Coronary artery (tissue), 2 donors: ENCODE data around the gene NFATC2.

Experiments used
- DNase-seq: peaks from one replicate; pipeline ENCODE4 v3.0.0-alpha.2; 2017; ENCODE audit warnings: low spot score
- H3K27ac ChIP-seq, 2 donors: fragments of 200-600 bp; sonication (generic); one replicate each; pipeline ENCODE4 v1.5.1; 2016 to 2019
- H3K4me3 ChIP-seq: fragments of 200-600 bp; sonication (generic); 2 replicates; pipeline ENCODE4 v1.5.1; 2016; ENCODE audit warnings: mild to moderate bottlenecking, moderate library complexity
- CTCF ChIP-seq: fragments of 200-600 bp; sonication (generic); IDR thresholded peaks from one replicate; pipeline ENCODE4 v1.5.1; 2019; ENCODE audit warnings: antibody characterized with exemption

Gene NFATC2

GRCh38 chr20:51470499-51470820, 72.1 kb downstream of the NFATC2 start:
- Histone ChIP-seq H3K27ac (no peak overlapping the region), H3K4me3 (no peak overlapping the region)
- no peak for DNase-seq
- TF ChIP-seq CTCF, result no peak

DNA sequence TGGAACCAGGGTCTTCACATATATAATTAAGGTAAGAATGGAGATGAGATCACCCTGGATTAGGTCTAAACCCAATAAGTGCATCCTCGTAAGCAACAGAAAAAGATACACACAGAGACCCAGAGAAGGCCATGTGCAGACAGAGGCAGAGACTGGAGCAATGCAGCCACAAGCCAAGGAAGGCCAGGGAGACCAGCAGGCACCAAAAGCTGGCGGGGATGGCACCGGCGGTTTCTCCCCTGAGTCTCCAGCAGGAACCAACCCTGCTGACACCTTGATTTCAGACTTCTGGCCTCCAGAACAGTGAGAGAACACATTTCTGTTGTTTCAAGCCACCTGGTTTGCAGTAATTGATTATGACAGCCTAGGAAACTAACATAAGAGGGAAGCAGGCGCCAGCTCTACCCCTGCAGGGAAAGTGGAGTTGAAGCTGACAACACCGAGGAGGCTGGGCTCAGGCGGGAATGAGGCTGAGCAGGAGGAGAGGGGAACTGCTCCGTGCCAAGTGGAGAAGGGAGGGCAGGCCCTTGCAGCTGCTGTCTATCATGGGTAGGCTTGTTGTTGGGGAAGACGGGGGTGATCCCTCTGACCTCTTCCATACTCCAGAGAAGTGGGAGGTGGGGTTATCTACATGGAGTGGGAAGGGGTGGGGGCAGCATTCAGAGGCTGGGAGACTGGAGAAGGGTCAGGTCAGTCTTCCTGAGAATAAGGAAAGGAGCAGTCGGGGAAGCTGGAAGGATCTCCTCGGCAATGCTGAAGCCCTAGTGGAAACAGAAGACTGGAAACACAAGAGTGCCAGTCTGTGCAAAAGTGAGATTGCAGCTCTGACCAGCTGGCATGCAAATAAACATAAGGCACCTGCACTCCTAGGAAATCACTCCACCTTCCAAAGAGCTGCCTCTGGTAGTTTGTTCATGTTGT, 72.7 kb downstream of the NFATC2 start:
- H3K27ac ChIP-seq, result no peak overlapping the region
- DNase-seq, result no peak
- no peak for TF ChIP-seq CTCF
- no peak overlapping the region for H3K4me3 ChIP-seq

DNA sequence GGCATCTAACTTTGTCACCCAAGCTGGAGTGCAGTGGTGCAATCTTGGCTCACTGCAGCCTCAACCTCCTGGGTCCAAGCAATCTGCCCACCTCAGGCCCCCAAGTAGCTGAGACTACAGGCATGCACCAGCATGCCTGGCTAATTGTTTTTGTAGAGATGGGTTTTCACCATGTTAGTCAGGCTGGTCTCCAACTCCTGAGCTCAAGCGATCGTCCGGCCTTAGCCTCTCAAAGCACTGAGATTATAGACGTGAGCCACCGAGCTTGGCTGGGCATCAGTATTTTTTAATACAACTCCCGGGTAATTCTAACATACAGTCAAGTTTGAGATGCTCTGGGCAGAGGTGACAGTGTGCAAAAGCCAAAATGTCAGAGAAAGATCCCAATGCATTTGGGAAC, 73.5 kb downstream of the NFATC2 start:
- DNase-seq, result no peak
- Histone ChIP-seq H3K27ac (no peak overlapping the region), H3K4me3 (no peak overlapping the region)
- no peak for TF ChIP-seq CTCF

- TF ChIP-seq CTCF, result no peak
- H3K4me3 ChIP-seq, result no peak overlapping the region
- no peak overlapping the region for H3K27ac ChIP-seq
- no peak for DNase-seq
These were observed 73.9 kb downstream of the NFATC2 start for GRCh38 chr20:51468636-51469035.

- DNase-seq, result no peak
- TF ChIP-seq CTCF, result no peak
- H3K4me3 ChIP-seq, result no peak overlapping the region
- no peak overlapping the region for H3K27ac ChIP-seq
These were observed 74.4 kb downstream of the NFATC2 start for GRCh38 chr20:51467956-51468626.

GRCh38 chr20:51463998-51464397, 78.5 kb downstream of the NFATC2 start:
- TF ChIP-seq CTCF, result no peak
- Histone ChIP-seq H3K27ac (no peak overlapping the region), H3K4me3 (no peak overlapping the region)
- DNase-seq, result peak; percentile 46

DNA sequence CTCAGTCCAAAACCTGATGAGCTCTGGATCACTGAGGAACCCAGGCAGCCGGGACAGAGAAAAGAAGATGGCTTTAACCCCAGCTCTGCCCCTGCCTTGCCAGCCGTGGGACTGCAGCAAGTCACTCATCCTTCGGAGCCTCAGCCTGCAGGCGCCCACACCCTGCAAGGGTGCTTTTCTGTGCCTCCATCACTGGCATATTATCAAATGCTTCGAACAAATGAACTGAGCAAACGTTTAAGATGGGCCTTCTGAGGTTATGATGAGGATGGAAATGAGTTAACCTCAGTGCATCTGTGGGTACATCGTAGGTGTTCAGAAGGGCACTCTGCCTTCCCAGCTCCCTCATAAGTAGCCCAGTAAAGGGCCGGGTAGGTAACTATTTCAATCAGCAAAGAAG, 79.0 kb downstream of the NFATC2 start:
- no peak overlapping the region for H3K27ac ChIP-seq
- no peak for TF ChIP-seq CTCF

More for the DNA sequence above, 79.0 kb downstream of the NFATC2 start:
- no peak for DNase-seq
- H3K4me3 ChIP-seq, result no peak overlapping the region
